Mesendoderm (in vitro differentiated cells): ENCODE results near the gene TRABD.

Experiments used
- DNase-seq: peaks from one replicate; pipeline ENCODE4 v3.0.0; 2013
- H2AK5ac ChIP-seq: 2 replicates; pipeline ENCODE4 v1.6.1; 2013; ENCODE audit warnings: low read length, inconsistent platforms
- H2BK120ac ChIP-seq: 2 replicates; pipeline ENCODE4 v1.6.1; 2013; ENCODE audit warnings: low read depth, mild to moderate bottlenecking, low read length, moderate library complexity, mixed read lengths
- H2BK15ac ChIP-seq: replicated peaks from 2 replicates; pipeline ENCODE4 v1.6.1; 2013; ENCODE audit warnings: low read depth, mild to moderate bottlenecking, moderate library complexity
- H2BK5ac ChIP-seq: 2 replicates; pipeline ENCODE4 v1.6.1; 2013; ENCODE audit warnings: low read length, inconsistent platforms
- H3K18ac ChIP-seq: 2 replicates; pipeline ENCODE4 v1.6.1; 2013; ENCODE audit warnings: mild to moderate bottlenecking, low read length, mixed read lengths
- H3K23ac ChIP-seq: one replicate; pipeline ENCODE4 v1.6.1; 2013; ENCODE audit warnings: low read length
- H3K27ac ChIP-seq: 2 replicates; pipeline ENCODE4 v1.5.1; 2013; ENCODE audit warnings: low read depth, mild to moderate bottlenecking, inconsistent platforms, low read length, moderate library complexity
- H3K27me3 ChIP-seq: 2 replicates; pipeline ENCODE4 v1.6.1; 2013; ENCODE audit warnings: low read length, control low read depth, mild to moderate bottlenecking, inconsistent platforms; ENCODE audit not compliant: insufficient read depth, poor library complexity
- H3K36me3 ChIP-seq: 2 replicates; pipeline ENCODE4 v1.6.1; 2013; ENCODE audit warnings: low read length, inconsistent platforms; ENCODE audit not compliant: control insufficient read depth, insufficient read depth
- H3K4ac ChIP-seq: one replicate; pipeline ENCODE4 v1.6.1; 2013; ENCODE audit warnings: low read depth, mild to moderate bottlenecking, low read length, moderate library complexity
- H3K4me1 ChIP-seq: 2 replicates; pipeline ENCODE4 v1.6.1; 2013; ENCODE audit warnings: low read depth, low read length, inconsistent platforms; ENCODE audit not compliant: control insufficient read depth
- H3K4me2 ChIP-seq: 2 replicates; pipeline ENCODE4 v1.6.1; 2013; ENCODE audit warnings: low read length
- H3K4me3 ChIP-seq: 2 replicates; pipeline ENCODE4 v1.5.1; 2013; ENCODE audit warnings: mild to moderate bottlenecking, low read length
- H3K56ac ChIP-seq: one replicate; pipeline ENCODE4 v1.6.1; 2013; ENCODE audit warnings: low read length
- H3K79me1 ChIP-seq: 2 replicates; pipeline ENCODE4 v1.6.1; 2013; ENCODE audit warnings: low read length, inconsistent platforms
- H3K79me2 ChIP-seq: 2 replicates; pipeline ENCODE4 v1.6.1; 2013; ENCODE audit warnings: mild to moderate bottlenecking, low read length; ENCODE audit not compliant: control insufficient read depth, insufficient read depth
- H3K9ac ChIP-seq: 2 replicates; pipeline ENCODE4 v1.6.1; 2013; ENCODE audit warnings: low read length, inconsistent platforms
- H4K5ac ChIP-seq: one replicate; pipeline ENCODE4 v1.6.1; 2013; ENCODE audit warnings: low read length
- H4K8ac ChIP-seq: one replicate; pipeline ENCODE4 v1.6.1; 2013; ENCODE audit warnings: low read depth, mild to moderate bottlenecking, control low read depth, low read length, moderate library complexity
- WGBS: extraction: QIAGEN DNeasy Blood & Tissue Kit; methylation state at CpG from one replicate; pipeline ENCODE4 v1.1.7; 2013; ENCODE audit warnings: low lambda C conversion rate, missing lambda C conversion rate; ENCODE audit not compliant: insufficient coverage; ENCODE audit errors: extremely low coverage; 5-methylcytosine and 5-hydroxymethylcytosine counted together

The TRABD gene

GRCh38 chr22:50198624-50199017 lies 12.9 kb downstream of the TRABD start:
- Histone ChIP-seq H3K4ac (no peak overlapping the region), H3K4me3 (no peak overlapping the region), H3K23ac (no peak overlapping the region), H2BK5ac (no peak overlapping the region), H3K18ac (no peak overlapping the region), H3K4me1 (peaks cover 3% of the 10 kb centered on the region), H2BK15ac (no peak overlapping the region), H3K56ac (no peak overlapping the region), H3K79me1 (peaks cover 12% of the 10 kb centered on the region), H2AK5ac (no peak overlapping the region), H3K36me3 (peaks cover 8% of the 10 kb centered on the region), H2BK120ac (no peak overlapping the region), H3K27ac (no peak overlapping the region), H3K27me3 (no peaks in the 10 kb centered on the region), H4K5ac (no peak overlapping the region), H3K4me2 (no peak overlapping the region), H3K9ac (no peak overlapping the region), H4K8ac (no peak overlapping the region), H3K79me2 (peaks cover 7% of the 10 kb centered on the region)
- WGBS: no CpG with 5 or more reads among the region's 16 CpGs
- no peak for DNase-seq

- H4K8ac ChIP-seq: no peak overlapping the region
- H2BK5ac ChIP-seq: no peak overlapping the region
- H3K4me2 ChIP-seq: peak overlapping the region; percentile 5
- H2BK15ac ChIP-seq: no peak overlapping the region
- no peaks in the 10 kb centered on the region for H3K27me3 ChIP-seq
- no CpG with 5 or more reads among the region's 18 CpGs for WGBS
- no peak overlapping the region for H3K23ac ChIP-seq
- no peak overlapping the region for H3K27ac ChIP-seq
- H2BK120ac ChIP-seq: no peak overlapping the region
- peaks cover 3% of the 10 kb centered on the region for H3K4me1 ChIP-seq
- peaks cover 7% of the 10 kb centered on the region for H3K79me2 ChIP-seq
- H3K4ac ChIP-seq: no peak overlapping the region
- peaks cover 4% of the 10 kb centered on the region for H3K36me3 ChIP-seq
- H3K4me3 ChIP-seq: no peak overlapping the region
- H3K9ac ChIP-seq: peak overlapping the region; percentile 3
- H3K56ac ChIP-seq: peak overlapping the region; percentile 50
- peaks cover 12% of the 10 kb centered on the region for H3K79me1 ChIP-seq
- DNase-seq: no peak
- no peak overlapping the region for H3K18ac ChIP-seq
- no peak overlapping the region for H2AK5ac ChIP-seq
- H4K5ac ChIP-seq: no peak overlapping the region
Observed at GRCh38 chr22:50199251-50199721, 13.6 kb downstream of the TRABD start.

GRCh38 chr22:50199829-50200460 lies 14.2 kb downstream of the TRABD start:
- Histone ChIP-seq H3K4me3 (peak overlapping the region; percentile 53), H3K23ac (no peak overlapping the region), H2BK15ac (no peak overlapping the region), H3K79me2 (peaks cover 7% of the 10 kb centered on the region), H2AK5ac (no peak overlapping the region), H3K4me2 (peak overlapping the region; percentile 67), H4K5ac (no peak overlapping the region), H3K36me3 (peaks cover 2% of the 10 kb centered on the region), H3K79me1 (peaks cover 12% of the 10 kb centered on the region), H4K8ac (peak overlapping the region; percentile 89), H3K27ac (no peak overlapping the region), H3K27me3 (no peaks in the 10 kb centered on the region), H2BK120ac (no peak overlapping the region), H2BK5ac (no peak overlapping the region), H3K4me1 (peaks cover 3% of the 10 kb centered on the region), H3K56ac (peak overlapping the region; percentile 89), H3K4ac (peak overlapping the region; percentile 39), H3K9ac (peak overlapping the region; percentile 83), H3K18ac (peak overlapping the region; percentile 65)
- no CpG with 5 or more reads among the region's 34 CpGs for WGBS
- DNase-seq: peak; percentile 77

- H2BK120ac ChIP-seq: no peak within 1 kb of the TSS
- H3K79me2 ChIP-seq: peaks cover 7% of the 10 kb centered on the region
- peaks cover 2% of the 10 kb centered on the region for H3K36me3 ChIP-seq
- peak within 1 kb of the TSS; percentile 65 for H3K18ac ChIP-seq
- peak within 1 kb of the TSS; percentile 83 for H3K9ac ChIP-seq
- no peak within 1 kb of the TSS for H2AK5ac ChIP-seq
- H3K27ac ChIP-seq: no peak within 1 kb of the TSS
- H3K56ac ChIP-seq: peak within 1 kb of the TSS; percentile 92
- H3K27me3 ChIP-seq: no peaks in the 10 kb centered on the region
- no peak within 1 kb of the TSS for H4K5ac ChIP-seq
- peak within 1 kb of the TSS; percentile 84 for H3K4me2 ChIP-seq
- H3K23ac ChIP-seq: peak within 1 kb of the TSS; percentile 15
- peak within 1 kb of the TSS; percentile 78 for H3K4me3 ChIP-seq
- peak within 1 kb of the TSS; percentile 39 for H3K4ac ChIP-seq
- no peak within 1 kb of the TSS for H2BK15ac ChIP-seq
- no peak within 1 kb of the TSS for H2BK5ac ChIP-seq
- H4K8ac ChIP-seq: peak within 1 kb of the TSS; percentile 89
- H3K4me1 ChIP-seq: peaks cover 3% of the 10 kb centered on the region
- peak; percentile 86 for DNase-seq
- peaks cover 12% of the 10 kb centered on the region for H3K79me1 ChIP-seq
- whole genome bisulfite sequencing: no CpG with 5 or more reads among the region's 105 CpGs
Observed at GRCh38 chr22:50200461-50201190, 14.9 kb downstream of the TRABD start, which contains the start of gene SELENOO. SELENOO (plus strand) TSS chr22:50201011; CDS start chr22:50201037, 26 bp downstream.

- peaks cover 7% of the 10 kb centered on the region for H3K79me2 ChIP-seq
- no peak overlapping the region for H4K8ac ChIP-seq
- peaks cover 2% of the 10 kb centered on the region for H3K36me3 ChIP-seq
- peak overlapping the region; percentile 15 for H3K23ac ChIP-seq
- no peak overlapping the region for H4K5ac ChIP-seq
- peak overlapping the region; percentile 78 for H3K4me3 ChIP-seq
- H3K27ac ChIP-seq: no peak overlapping the region
- DNase-seq: no peak
- H3K56ac ChIP-seq: peak overlapping the region; percentile 92
- no peak overlapping the region for H2AK5ac ChIP-seq
- WGBS: no CpG with 5 or more reads among the region's 115 CpGs
- H2BK15ac ChIP-seq: no peak overlapping the region
- peaks cover 12% of the 10 kb centered on the region for H3K79me1 ChIP-seq
- H3K4me2 ChIP-seq: peak overlapping the region; percentile 84
- H2BK120ac ChIP-seq: no peak overlapping the region
- peaks cover 3% of the 10 kb centered on the region for H3K4me1 ChIP-seq
- peak overlapping the region; percentile 57 for H3K18ac ChIP-seq
- no peak overlapping the region for H2BK5ac ChIP-seq
- peak overlapping the region; percentile 37 for H3K4ac ChIP-seq
- no peaks in the 10 kb centered on the region for H3K27me3 ChIP-seq
- peak overlapping the region; percentile 81 for H3K9ac ChIP-seq
Observed at GRCh38 chr22:50201191-50202129, 15.7 kb downstream of the TRABD start.
